ENCODE data around the gene SOX18. TPM values are rescaled to one million over a fixed set of nuclear protein-coding genes. Genes with fewer than 3 reads are reported as not detected.
"Not testable (repeated sequence)": the region's sequence is repeated elsewhere in the genome, so short reads cannot be mapped to it uniquely, and the experiment has no call there.

SOX18 gene
- total RNA-seq, 2 experiments from 2014 or later: 0.13 to 0.21 TPM

GRCh38 chr20:64024141-64024990, 25.1 kb downstream of the SOX18 start:
- ATAC-seq: no peak
- peaks cover 3% of the 10 kb centered on the region for H3K4me1 Mint-ChIP-seq (ENCODE audit: low read depth)
- H3K9me3 Mint-ChIP-seq (ENCODE audit: insufficient read depth): no peaks in the 10 kb centered on the region
- peaks cover 63% of the 10 kb centered on the region for H3K36me3 Mint-ChIP-seq (ENCODE audit: low read depth)
- no peak overlapping the region for H3K4me3 Mint-ChIP-seq
- CTCF ChIA-PET: interaction anchor here (1.3 kb wide), 1 partner anchor 14 kb away, joined by 4 read pairs; no protein-coding TSS in a partner anchor
- H3K27ac Mint-ChIP-seq: no peak overlapping the region
- no peaks in the 10 kb centered on the region for H3K27me3 Mint-ChIP-seq (ENCODE audit: low read depth)
- POLR2A ChIA-PET: interaction anchor here (1.0 kb wide), 1 partner anchor 14 kb away, joined by 3 read pairs; no protein-coding TSS in a partner anchor
- no peak for DNase-seq

- no peak overlapping the region for H3K27ac Mint-ChIP-seq
- ChIA-PET CTCF (no interaction called here), POLR2A (no interaction called here)
- H3K9me3 Mint-ChIP-seq (ENCODE audit: insufficient read depth): no peaks in the 10 kb centered on the region
- DNase-seq (no peak), ATAC-seq (no peak)
- no peak overlapping the region for H3K4me3 Mint-ChIP-seq
- peaks cover 65% of the 10 kb centered on the region for H3K36me3 Mint-ChIP-seq (ENCODE audit: low read depth)
- H3K4me1 Mint-ChIP-seq (ENCODE audit: low read depth): peaks cover 3% of the 10 kb centered on the region
- H3K27me3 Mint-ChIP-seq (ENCODE audit: low read depth): no peaks in the 10 kb centered on the region
Observed at GRCh38 chr20:64023361-64024140, 25.9 kb downstream of the SOX18 start.

GRCh38 chr20:64022671-64023360, 26.6 kb downstream of the SOX18 start:
- H3K9me3 Mint-ChIP-seq (ENCODE audit: insufficient read depth): no peaks in the 10 kb centered on the region
- no peak overlapping the region for H3K4me3 Mint-ChIP-seq
- POLR2A ChIA-PET: no interaction called here
- H3K36me3 Mint-ChIP-seq (ENCODE audit: low read depth): peaks cover 63% of the 10 kb centered on the region
- CTCF ChIA-PET: interaction anchor here (1.2 kb wide), 1 partner anchor 49 kb away, joined by 3 read pairs; no protein-coding TSS in a partner anchor
- DNase-seq: no peak
- H3K27ac Mint-ChIP-seq: no peak overlapping the region
- peaks cover 3% of the 10 kb centered on the region for H3K4me1 Mint-ChIP-seq (ENCODE audit: low read depth)
- H3K27me3 Mint-ChIP-seq (ENCODE audit: low read depth): no peaks in the 10 kb centered on the region
- no peak for ATAC-seq

DNA sequence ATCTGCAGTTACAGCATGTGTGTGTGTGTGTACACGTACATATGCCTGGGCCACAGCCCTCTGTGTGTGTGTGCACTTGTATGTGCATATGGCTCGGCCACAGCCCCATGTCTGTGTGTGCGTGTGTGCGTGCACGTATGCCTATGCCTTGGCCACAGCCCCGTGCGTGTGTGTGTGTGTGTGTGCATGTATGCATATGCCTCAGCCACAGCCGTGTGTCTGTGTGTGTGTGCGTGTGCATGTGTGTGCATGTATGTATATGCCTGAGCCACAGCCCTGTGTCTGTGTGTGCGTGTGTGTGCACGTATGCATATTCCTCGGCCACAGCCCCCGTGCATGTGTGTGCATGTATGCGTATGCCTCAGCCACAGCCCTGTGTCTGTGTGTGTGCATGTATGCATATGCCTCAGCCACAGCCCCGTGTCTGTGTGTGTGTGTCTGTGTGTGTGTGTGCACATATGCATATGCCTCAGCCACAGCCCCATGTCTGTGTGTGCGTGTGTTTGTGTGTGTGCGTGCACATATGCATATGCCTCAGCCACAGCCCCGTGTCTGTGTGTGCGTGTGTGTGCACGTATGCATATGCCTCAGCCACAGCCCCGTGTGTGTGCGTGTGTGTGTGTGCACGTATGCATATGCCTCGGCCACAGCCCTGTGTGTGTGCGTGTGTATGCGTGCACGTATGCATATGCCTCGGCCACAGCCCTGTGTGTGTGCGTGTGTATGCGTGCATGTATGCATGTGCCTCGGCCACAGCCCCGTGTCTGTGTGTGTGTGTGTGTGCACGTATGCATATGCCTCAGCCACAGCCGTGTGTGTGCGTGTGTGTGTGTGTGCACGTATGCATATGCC, 28.1 kb downstream of the SOX18 start:
- H3K27ac Mint-ChIP-seq: no peak overlapping the region
- CTCF ChIA-PET: interaction anchor here (1.2 kb wide), 1 partner anchor 47 kb away, joined by 3 read pairs; no protein-coding TSS in a partner anchor
- no peaks in the 10 kb centered on the region for H3K27me3 Mint-ChIP-seq (ENCODE audit: low read depth)
- no peak overlapping the region for H3K4me3 Mint-ChIP-seq
- ATAC-seq (no peak), DNase-seq (no peak)
- H3K4me1 Mint-ChIP-seq (ENCODE audit: low read depth): peaks cover 3% of the 10 kb centered on the region
- peaks cover 62% of the 10 kb centered on the region for H3K36me3 Mint-ChIP-seq (ENCODE audit: low read depth)
- POLR2A ChIA-PET: no interaction called here
- no peaks in the 10 kb centered on the region for H3K9me3 Mint-ChIP-seq (ENCODE audit: insufficient read depth)

GRCh38 chr20:64015635-64016034, 33.8 kb downstream of the SOX18 start:
- Mint-ChIP-seq H3K4me1 (ENCODE audit: low read depth) (peaks cover 39% of the 10 kb centered on the region), H3K9me3 (ENCODE audit: insufficient read depth) (peaks cover 6% of the 10 kb centered on the region), H3K27ac (no peak overlapping the region), H3K27me3 (ENCODE audit: low read depth) (no peaks in the 10 kb centered on the region), H3K36me3 (ENCODE audit: low read depth) (peaks cover 61% of the 10 kb centered on the region), H3K4me3 (no peak overlapping the region)
- POLR2A ChIA-PET: no interaction called here
- CTCF ChIA-PET: no interaction called here
- ATAC-seq (no peak), DNase-seq (no peak)

GRCh38 chr20:64012385-64013154, 36.9 kb downstream of the SOX18 start:
- H3K9me3 Mint-ChIP-seq (ENCODE audit: insufficient read depth): peaks cover 20% of the 10 kb centered on the region
- ATAC-seq; POLR2A ChIA-PET; DNase-seq; H3K27me3 Mint-ChIP-seq (ENCODE audit: low read depth): not testable (repeated sequence)
- H3K4me3 Mint-ChIP-seq: peak overlapping the region; percentile 50
- CTCF ChIA-PET: interaction anchor here (1.9 kb wide), 1 partner anchor 26 kb away, joined by 8 read pairs; no protein-coding TSS in a partner anchor
- H3K4me1 Mint-ChIP-seq (ENCODE audit: low read depth): peaks cover 62% of the 10 kb centered on the region
- peak overlapping the region; percentile 93 for H3K27ac Mint-ChIP-seq
- peaks cover 70% of the 10 kb centered on the region for H3K36me3 Mint-ChIP-seq (ENCODE audit: low read depth)

DNA sequence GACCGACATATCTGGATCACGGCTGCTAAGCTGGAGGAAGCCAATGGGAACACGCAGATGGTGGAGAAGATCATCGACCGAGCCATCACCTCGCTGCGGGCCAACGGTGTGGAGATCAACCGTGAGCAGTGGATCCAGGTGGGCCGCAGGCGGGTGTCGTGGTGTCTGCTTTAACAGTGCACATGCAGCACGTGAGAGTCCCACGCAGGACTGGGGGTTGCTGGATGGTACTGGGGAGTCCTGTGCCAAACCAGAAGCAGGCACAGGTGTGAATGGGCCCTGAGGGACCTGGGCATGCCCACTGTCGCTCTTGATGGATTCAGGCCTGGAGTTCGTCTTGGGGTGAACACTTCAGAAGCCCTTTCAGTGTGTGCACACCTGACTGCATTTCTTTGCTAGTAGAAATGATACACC, 38.1 kb downstream of the SOX18 start:
- ATAC-seq: peak; percentile 16
- no peak overlapping the region for H3K4me3 Mint-ChIP-seq

DNA sequence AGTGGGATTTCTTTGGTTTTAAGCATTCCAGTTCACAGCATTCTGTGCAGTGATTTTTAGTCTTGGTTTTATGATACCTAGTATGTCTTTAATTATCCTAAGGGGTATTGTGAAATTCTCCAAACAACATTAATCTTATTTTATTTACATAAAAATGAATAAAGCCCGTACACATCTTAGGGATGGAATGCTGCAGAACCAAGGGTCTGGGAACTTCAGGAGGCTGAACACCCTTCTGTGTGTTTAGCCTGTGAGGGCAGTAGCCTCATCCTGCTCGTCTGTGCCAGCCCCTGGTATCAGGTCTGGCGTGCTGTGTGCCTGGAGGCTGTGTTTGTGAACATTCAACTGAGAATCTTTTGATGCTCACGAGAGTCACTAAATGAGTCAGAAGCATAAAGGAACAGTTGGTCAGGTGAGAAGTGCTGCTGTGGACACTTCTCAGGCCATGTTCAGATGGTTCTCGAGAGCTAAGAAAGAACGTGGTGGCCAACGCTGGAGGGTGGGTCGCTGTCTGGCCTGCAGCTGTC, 38.7 kb downstream of the SOX18 start:
- ATAC-seq (peak; percentile 17), DNase-seq (no peak)
- peaks cover 20% of the 10 kb centered on the region for H3K9me3 Mint-ChIP-seq (ENCODE audit: insufficient read depth)
- POLR2A ChIA-PET: interaction anchor here (1.5 to 1.6 kb wide), 2 partner anchors 28 to 32 kb away, joined by 3 to 8 read pairs; partner anchors contain the start of gene SAMD10
- no peaks in the 10 kb centered on the region for H3K27me3 Mint-ChIP-seq (ENCODE audit: low read depth)
- H3K4me1 Mint-ChIP-seq (ENCODE audit: low read depth): peaks cover 62% of the 10 kb centered on the region
- CTCF ChIA-PET: interaction anchor here (0.7 to 1.9 kb wide), 4 partner anchors 23 to 33 kb away, joined by 3 to 5 read pairs (median 4); partner anchors contain the start of genes PRPF6 and SAMD10
- H3K27ac Mint-ChIP-seq: peak overlapping the region; percentile 78
- H3K36me3 Mint-ChIP-seq (ENCODE audit: low read depth): peaks cover 76% of the 10 kb centered on the region
- no peak overlapping the region for H3K4me3 Mint-ChIP-seq

More for the DNA sequence above, 38.1 kb downstream of the SOX18 start:
- peaks cover 62% of the 10 kb centered on the region for H3K4me1 Mint-ChIP-seq (ENCODE audit: low read depth)
- peak overlapping the region; percentile 78 for H3K27ac Mint-ChIP-seq
- no peak for DNase-seq
- no peaks in the 10 kb centered on the region for H3K27me3 Mint-ChIP-seq (ENCODE audit: low read depth)
- CTCF ChIA-PET: interaction anchor here (1.2 to 1.9 kb wide), 2 partner anchors 27 to 34 kb away, joined by 3 to 5 read pairs; no protein-coding TSS in a partner anchor
- H3K9me3 Mint-ChIP-seq (ENCODE audit: insufficient read depth): peaks cover 20% of the 10 kb centered on the region
- POLR2A ChIA-PET: interaction anchor here (1.5 to 1.6 kb wide), 2 partner anchors 27 to 32 kb away, joined by 3 to 8 read pairs; partner anchors contain the start of gene SAMD10
- peaks cover 76% of the 10 kb centered on the region for H3K36me3 Mint-ChIP-seq (ENCODE audit: low read depth)

DNA sequence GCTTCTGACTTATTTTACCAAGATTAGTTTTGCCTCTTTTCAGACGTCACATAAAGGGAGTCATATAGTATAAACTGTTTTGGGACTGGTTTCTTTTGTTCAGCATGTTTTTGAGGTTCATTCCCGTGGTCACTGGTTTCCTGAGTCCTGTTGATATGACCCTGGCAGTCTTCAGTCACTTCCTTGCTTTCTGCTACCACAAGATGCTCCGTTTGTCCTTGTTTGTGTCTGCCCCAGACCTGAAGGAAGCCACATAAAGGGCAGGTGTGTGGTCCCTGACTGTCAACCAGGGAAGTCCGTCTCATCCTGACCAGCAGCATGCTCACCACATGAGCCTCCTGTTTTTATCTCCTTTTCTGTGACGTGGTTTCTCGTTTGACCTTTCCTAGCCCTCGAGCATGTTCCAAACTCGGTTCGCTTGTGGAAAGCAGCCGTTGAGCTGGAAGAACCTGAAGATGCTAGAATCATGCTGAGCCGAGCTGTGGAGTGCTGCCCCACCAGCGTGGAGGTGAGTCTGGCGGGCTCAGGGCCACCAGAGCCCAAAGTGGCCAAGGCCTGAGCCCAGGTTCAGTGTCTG, 39.5 kb downstream of the SOX18 start:
- H3K4me1 Mint-ChIP-seq (ENCODE audit: low read depth): peaks cover 56% of the 10 kb centered on the region
- no peaks in the 10 kb centered on the region for H3K27me3 Mint-ChIP-seq (ENCODE audit: low read depth)
- DNase-seq (peak; percentile 46), ATAC-seq (peak; percentile 37)
- H3K27ac Mint-ChIP-seq: peak overlapping the region; percentile 74
- peak overlapping the region; percentile 32 for H3K4me3 Mint-ChIP-seq
- POLR2A ChIA-PET: interaction anchor here (1.5 to 1.6 kb wide), 2 partner anchors 29 to 31 kb away, joined by 3 to 8 read pairs; partner anchors contain the start of gene SAMD10
- H3K36me3 Mint-ChIP-seq (ENCODE audit: low read depth): peaks cover 72% of the 10 kb centered on the region
- peaks cover 20% of the 10 kb centered on the region for H3K9me3 Mint-ChIP-seq (ENCODE audit: insufficient read depth)
- CTCF ChIA-PET: interaction anchor here (0.7 to 1.9 kb wide), 4 partner anchors 24 to 30 kb away, joined by 3 to 5 read pairs (median 4); partner anchors contain the start of genes PRPF6 and SAMD10

Data from activated CD8-positive, alpha-beta T cell treated with anti-CD3 and anti-CD28 coated beads, Interleukin-2, amount 10 ng/mL, durations not matched to agents 7 days and 5 days (primary cell).